HepG2 (cell line): ENCODE measurements around the gene SH3GLB2. TPM values are rescaled to one million over a fixed set of nuclear protein-coding genes. Genes with fewer than 3 reads are reported as not detected.

Source experiments
- CHD4 ChIP-seq: fragments of 200-600 bp; sonication (generic); IDR thresholded peaks from 2 replicates; pipeline ENCODE4 v1.7.0; 2017; ENCODE audit warnings: mild to moderate bottlenecking, low read length, borderline replicate concordance
- RCOR2 ChIP-seq: IDR thresholded peaks from 2 replicates; pipeline ENCODE4 v1.6.1; 2016; ENCODE audit warnings: missing biosample characterization, missing genetic modification reagents
- SPEN ChIP-seq: sonication (generic); formaldehyde crosslinking; IDR thresholded peaks from 2 replicates; pipeline ENCODE4 v1.5.1; 2020; ENCODE audit warnings: low read depth, mild to moderate bottlenecking, missing genetic modification reagents
- ZMYM3 ChIP-seq: sonication (generic); formaldehyde crosslinking; IDR thresholded peaks from 2 replicates; pipeline ENCODE4 v1.5.1; 2020; ENCODE audit warnings: mild to moderate bottlenecking, missing genetic modification reagents
- ZNF335 ChIP-seq: sonication (generic); formaldehyde crosslinking; IDR thresholded peaks from 2 replicates; pipeline ENCODE4 v1.4.0; 2020; ENCODE audit warnings: missing genetic modification reagents
- ZNF468 ChIP-seq: sonication (generic); formaldehyde crosslinking; IDR thresholded peaks from 2 replicates; pipeline ENCODE4 v1.8.0; 2022; ENCODE audit warnings: mild to moderate bottlenecking, moderate library complexity, missing genetic modification reagents
- ZNF501 ChIP-seq: sonication (generic); formaldehyde crosslinking; IDR thresholded peaks from 2 replicates; pipeline ENCODE4 v1.5.1; 2020; ENCODE audit warnings: mild to moderate bottlenecking, moderate library complexity, missing genetic modification reagents
- ZNF644 ChIP-seq: IDR thresholded peaks from 2 replicates; pipeline ENCODE4 v1.6.1; 2016; ENCODE audit warnings: low read depth
- ZNF672 ChIP-seq: sonication (generic); formaldehyde crosslinking; IDR thresholded peaks from 2 replicates; pipeline ENCODE4 v1.8.1; 2022; ENCODE audit warnings: missing genetic modification reagents
- ZNF709 ChIP-seq: sonication (generic); formaldehyde crosslinking; IDR thresholded peaks from 2 replicates; pipeline ENCODE4 v1.5.0; 2020; ENCODE audit warnings: mild to moderate bottlenecking, missing genetic modification reagents
- ZNF713 ChIP-seq: sonication (generic); formaldehyde crosslinking; IDR thresholded peaks from 2 replicates; pipeline ENCODE4 v1.4.0; 2020; ENCODE audit warnings: mild to moderate bottlenecking, missing genetic modification reagents
- ZNF782 ChIP-seq: sonication (generic); formaldehyde crosslinking; IDR thresholded peaks from 2 replicates; pipeline ENCODE4 v1.4.0; 2020; ENCODE audit warnings: missing genetic modification reagents, mild to moderate bottlenecking, borderline replicate concordance
- polyA plus RNA-seq, 8 experiments: library from polyadenylated mRNA; depleted of rRNA in 3 of 8; stranded (reverse) in 7 of 8; unstranded in 1 of 8; fragments of >200 nt; fragmentation: Illumina TruSeq in 4 of 8; extraction: Trizol in 4 of 8; gene quantifications; 2 replicates each; pipeline versions ENCODE4 v1.2.1 to v1.2.3, GENCODE V29; 2011 to 2016; ENCODE audit warnings: low read depth in 4 of 8, missing spikeins in 1 of 8, mixed read lengths in 1 of 8; ENCODE audit not compliant: insufficient read depth in 1 of 8
- total RNA-seq, 5 experiments: library from RNA; depleted of rRNA; stranded (reverse); fragments of >200 nt; fragmentation: Illumina TruSeq; extraction: Trizol; gene quantifications; 2 replicates each; pipeline ENCODE4 v1.2.3, GENCODE V29; 2016; ENCODE audit warnings: low read depth in 1 of 5
- TF ChIP-seq, protein P1 (sequence below): sonication (generic); formaldehyde crosslinking; IDR thresholded peaks from one replicate; pipeline ENCODE4 v1.5.1; 2020; ENCODE audit warnings: mild to moderate bottlenecking, missing genetic modification reagents; ENCODE audit errors: not compliant biosample characterization
- TF ChIP-seq, protein P2 (sequence below): sonication (generic); formaldehyde crosslinking; IDR thresholded peaks from 2 replicates; pipeline ENCODE4 v1.5.0; 2020; ENCODE audit warnings: mild to moderate bottlenecking, missing genetic modification reagents
- TF ChIP-seq, protein P3 (sequence below): sonication (generic); formaldehyde crosslinking; IDR thresholded peaks from 2 replicates; pipeline ENCODE4 v1.4.0; 2020; ENCODE audit warnings: mild to moderate bottlenecking, low read depth, missing genetic modification reagents
- TF ChIP-seq, protein P4 (sequence below): sonication (generic); formaldehyde crosslinking; IDR thresholded peaks from 2 replicates; pipeline ENCODE4 v1.5.1; 2020; ENCODE audit warnings: missing genetic modification reagents, mild to moderate bottlenecking, borderline replicate concordance

The SH3GLB2 gene
- total and polyA plus RNA-seq, 2 of the 13 experiments (the other 11 are each of a cell fraction or from before 2014, with no cell fraction given): 24.0 to 40.6 TPM

DNA sequence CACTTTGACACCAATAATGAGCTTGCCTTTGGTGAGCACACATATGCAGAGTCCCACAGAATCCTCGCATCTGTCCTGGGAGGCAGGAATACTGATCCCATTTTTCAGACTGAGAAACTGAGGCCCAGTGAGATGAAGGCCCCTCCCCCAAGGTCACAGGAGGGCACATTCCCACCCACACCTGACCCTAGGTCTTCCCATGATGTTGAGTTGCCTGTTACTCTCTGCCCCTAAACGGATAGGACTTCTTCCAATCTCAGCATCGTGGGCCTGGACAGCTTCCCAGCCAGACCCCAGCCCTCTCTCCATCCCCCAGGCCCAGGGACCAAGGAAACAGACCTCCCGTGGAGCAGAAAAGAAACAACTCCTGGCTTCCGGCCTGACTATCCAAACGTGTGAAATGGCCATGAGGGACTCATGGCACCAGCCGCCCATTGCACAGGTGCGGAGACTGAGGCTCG lies 877 bp downstream of the SH3GLB2 start (continued):
- TF ChIP-seq, protein P1, sequence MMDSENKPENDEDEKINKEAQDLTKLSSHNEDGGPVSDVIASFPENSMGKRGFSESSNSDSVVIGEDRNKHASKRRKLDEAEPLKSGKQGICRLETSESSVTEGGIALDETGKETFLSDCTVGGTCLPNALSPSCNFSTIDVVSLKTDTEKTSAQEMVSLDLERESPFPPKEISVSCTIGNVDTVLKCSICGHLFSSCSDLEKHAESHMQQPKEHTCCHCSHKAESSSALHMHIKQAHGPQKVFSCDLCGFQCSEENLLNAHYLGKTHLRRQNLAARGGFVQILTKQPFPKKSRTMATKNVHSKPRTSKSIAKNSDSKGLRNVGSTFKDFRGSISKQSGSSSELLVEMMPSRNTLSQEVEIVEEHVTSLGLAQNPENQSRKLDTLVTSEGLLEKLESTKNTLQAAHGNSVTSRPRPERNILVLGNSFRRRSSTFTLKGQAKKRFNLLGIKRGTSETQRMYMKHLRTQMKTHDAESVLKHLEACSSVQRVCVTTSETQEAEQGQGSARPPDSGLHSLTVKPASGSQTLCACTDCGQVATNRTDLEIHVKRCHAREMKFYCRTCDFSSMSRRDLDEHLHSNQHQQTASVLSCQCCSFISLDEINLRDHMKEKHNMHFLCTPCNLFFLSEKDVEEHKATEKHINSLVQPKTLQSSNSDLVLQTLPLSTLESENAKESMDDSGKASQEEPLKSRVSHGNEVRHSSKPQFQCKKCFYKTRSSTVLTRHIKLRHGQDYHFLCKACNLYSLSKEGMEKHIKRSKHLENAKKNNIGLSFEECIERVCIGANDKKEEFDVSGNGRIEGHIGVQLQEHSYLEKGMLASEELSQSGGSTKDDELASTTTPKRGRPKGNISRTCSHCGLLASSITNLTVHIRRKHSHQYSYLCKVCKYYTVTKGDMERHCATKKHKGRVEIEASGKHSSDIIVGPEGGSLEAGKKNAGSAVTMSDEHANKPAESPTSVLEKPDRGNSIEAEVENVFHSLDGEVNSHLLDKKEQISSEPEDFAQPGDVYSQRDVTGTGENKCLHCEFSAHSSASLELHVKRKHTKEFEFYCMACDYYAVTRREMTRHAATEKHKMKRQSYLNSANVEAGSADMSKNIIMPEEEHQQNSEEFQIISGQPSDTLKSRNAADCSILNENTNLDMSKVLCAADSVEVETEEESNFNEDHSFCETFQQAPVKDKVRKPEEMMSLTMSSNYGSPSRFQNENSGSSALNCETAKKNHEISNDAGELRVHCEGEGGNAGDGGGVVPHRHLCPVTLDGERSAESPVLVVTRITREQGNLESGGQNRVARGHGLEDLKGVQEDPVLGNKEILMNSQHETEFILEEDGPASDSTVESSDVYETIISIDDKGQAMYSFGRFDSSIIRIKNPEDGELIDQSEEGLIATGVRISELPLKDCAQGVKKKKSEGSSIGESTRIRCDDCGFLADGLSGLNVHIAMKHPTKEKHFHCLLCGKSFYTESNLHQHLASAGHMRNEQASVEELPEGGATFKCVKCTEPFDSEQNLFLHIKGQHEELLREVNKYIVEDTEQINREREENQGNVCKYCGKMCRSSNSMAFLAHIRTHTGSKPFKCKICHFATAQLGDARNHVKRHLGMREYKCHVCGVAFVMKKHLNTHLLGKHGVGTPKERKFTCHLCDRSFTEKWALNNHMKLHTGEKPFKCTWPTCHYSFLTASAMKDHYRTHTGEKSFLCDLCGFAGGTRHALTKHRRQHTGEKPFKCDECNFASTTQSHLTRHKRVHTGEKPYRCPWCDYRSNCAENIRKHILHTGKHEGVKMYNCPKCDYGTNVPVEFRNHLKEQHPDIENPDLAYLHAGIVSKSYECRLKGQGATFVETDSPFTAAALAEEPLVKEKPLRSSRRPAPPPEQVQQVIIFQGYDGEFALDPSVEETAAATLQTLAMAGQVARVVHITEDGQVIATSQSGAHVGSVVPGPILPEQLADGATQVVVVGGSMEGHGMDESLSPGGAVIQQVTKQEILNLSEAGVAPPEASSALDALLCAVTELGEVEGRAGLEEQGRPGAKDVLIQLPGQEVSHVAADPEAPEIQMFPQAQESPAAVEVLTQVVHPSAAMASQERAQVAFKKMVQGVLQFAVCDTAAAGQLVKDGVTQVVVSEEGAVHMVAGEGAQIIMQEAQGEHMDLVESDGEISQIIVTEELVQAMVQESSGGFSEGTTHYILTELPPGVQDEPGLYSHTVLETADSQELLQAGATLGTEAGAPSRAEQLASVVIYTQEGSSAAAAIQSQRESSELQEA: no peak
- TF ChIP-seq ZNF335 (CRISPR knock-in tag) (no peak), SPEN (CRISPR knock-in tag) (no peak), ZNF709 (CRISPR knock-in tag) (0 out of 2 replicates have a peak, but pooled peaks have one; percentile 1), ZNF501 (0 out of 2 replicates have a peak, but pooled peaks have one; percentile 24), ZNF468 (CRISPR knock-in tag) (no peak), ZMYM3 (CRISPR knock-in tag) (peak; percentile 99), ZNF672 (no peak), ZNF782 (CRISPR knock-in tag) (0 out of 2 replicates have a peak, but pooled peaks have one; percentile 40), ZNF644 (CRISPR knock-in tag) (no peak), RCOR2 (CRISPR knock-in tag) (0 out of 2 replicates have a peak, but pooled peaks have one; percentile 62), CHD4 (peak; percentile 72), ZNF713 (CRISPR knock-in tag) (no peak)
- TF ChIP-seq, protein P2, sequence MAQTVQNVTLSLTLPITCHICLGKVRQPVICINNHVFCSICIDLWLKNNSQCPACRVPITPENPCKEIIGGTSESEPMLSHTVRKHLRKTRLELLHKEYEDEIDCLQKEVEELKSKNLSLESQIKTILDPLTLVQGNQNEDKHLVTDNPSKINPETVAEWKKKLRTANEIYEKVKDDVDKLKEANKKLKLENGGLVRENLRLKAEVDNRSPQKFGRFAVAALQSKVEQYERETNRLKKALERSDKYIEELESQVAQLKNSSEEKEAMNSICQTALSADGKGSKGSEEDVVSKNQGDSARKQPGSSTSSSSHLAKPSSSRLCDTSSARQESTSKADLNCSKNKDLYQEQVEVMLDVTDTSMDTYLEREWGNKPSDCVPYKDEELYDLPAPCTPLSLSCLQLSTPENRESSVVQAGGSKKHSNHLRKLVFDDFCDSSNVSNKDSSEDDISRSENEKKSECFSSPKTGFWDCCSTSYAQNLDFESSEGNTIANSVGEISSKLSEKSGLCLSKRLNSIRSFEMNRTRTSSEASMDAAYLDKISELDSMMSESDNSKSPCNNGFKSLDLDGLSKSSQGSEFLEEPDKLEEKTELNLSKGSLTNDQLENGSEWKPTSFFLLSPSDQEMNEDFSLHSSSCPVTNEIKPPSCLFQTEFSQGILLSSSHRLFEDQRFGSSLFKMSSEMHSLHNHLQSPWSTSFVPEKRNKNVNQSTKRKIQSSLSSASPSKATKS (CRISPR knock-in tag): no peak
- TF ChIP-seq, protein P3, sequence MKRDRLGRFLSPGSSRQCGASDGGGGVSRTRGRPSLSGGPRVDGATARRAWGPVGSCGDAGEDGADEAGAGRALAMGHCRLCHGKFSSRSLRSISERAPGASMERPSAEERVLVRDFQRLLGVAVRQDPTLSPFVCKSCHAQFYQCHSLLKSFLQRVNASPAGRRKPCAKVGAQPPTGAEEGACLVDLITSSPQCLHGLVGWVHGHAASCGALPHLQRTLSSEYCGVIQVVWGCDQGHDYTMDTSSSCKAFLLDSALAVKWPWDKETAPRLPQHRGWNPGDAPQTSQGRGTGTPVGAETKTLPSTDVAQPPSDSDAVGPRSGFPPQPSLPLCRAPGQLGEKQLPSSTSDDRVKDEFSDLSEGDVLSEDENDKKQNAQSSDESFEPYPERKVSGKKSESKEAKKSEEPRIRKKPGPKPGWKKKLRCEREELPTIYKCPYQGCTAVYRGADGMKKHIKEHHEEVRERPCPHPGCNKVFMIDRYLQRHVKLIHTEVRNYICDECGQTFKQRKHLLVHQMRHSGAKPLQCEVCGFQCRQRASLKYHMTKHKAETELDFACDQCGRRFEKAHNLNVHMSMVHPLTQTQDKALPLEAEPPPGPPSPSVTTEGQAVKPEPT (CRISPR knock-in tag): no peak
- TF ChIP-seq, protein P4, sequence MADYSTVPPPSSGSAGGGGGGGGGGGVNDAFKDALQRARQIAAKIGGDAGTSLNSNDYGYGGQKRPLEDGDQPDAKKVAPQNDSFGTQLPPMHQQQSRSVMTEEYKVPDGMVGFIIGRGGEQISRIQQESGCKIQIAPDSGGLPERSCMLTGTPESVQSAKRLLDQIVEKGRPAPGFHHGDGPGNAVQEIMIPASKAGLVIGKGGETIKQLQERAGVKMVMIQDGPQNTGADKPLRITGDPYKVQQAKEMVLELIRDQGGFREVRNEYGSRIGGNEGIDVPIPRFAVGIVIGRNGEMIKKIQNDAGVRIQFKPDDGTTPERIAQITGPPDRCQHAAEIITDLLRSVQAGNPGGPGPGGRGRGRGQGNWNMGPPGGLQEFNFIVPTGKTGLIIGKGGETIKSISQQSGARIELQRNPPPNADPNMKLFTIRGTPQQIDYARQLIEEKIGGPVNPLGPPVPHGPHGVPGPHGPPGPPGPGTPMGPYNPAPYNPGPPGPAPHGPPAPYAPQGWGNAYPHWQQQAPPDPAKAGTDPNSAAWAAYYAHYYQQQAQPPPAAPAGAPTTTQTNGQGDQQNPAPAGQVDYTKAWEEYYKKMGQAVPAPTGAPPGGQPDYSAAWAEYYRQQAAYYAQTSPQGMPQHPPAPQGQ (CRISPR knock-in tag): no peak
